PC-3 (cell line): ENCODE results near the gene SNU13.

ENCODE experiments used
- CTCF ChIP-seq: fragments of 300-600 bp; sonication (generic); conservative IDR thresholded peaks from 2 replicates; pipeline ENCODE4 v1.5.1; 2017; ENCODE audit warnings: antibody characterized with exemption, low read depth, mild to moderate bottlenecking, low read length
- EZH2 ChIP-seq: fragments of 300-600 bp; sonication (generic); IDR thresholded peaks from one replicate; pipeline ENCODE4 v1.6.1; 2017; ENCODE audit warnings: antibody characterized with exemption, mild to moderate bottlenecking, low read length; ENCODE audit not compliant: unreplicated experiment
- EZH2phosphoT487 ChIP-seq: fragments of 300-600 bp; sonication (generic); IDR thresholded peaks from 2 replicates; pipeline ENCODE4 v1.6.1; 2018; ENCODE audit warnings: mild to moderate bottlenecking, antibody characterized with exemption, low read length, borderline replicate concordance

GRCh38 chr22:41659941-41660340, 28.7 kb downstream of the SNU13 start:
- TF ChIP-seq CTCF (no peak), EZH2 (no peak), EZH2phosphoT487 (no peak)
